GM12892 (cell line): Measurements from ENCODE around the gene EXD3.

Experiments used
- POLR2A ChIP-seq: IDR thresholded peaks from 2 replicates; pipeline ENCODE4 v1.6.1; 2011; ENCODE audit warnings: low read depth, low read length, control low read depth
- TAF1 ChIP-seq: IDR thresholded peaks from 2 replicates; pipeline ENCODE4 v1.6.1; 2011; ENCODE audit warnings: low read depth, mild to moderate bottlenecking, control low read depth, low read length, borderline replicate concordance

- TF ChIP-seq POLR2A: no peak
- no peak for TF ChIP-seq TAF1
Measured at GRCh38 chr9:137395666-137396010, 27.3 kb downstream of the EXD3 start.
